Activated naive CD8-positive, alpha-beta T cell (primary cell): ENCODE measurements around the gene FMR1.

Experiments
- H3K27ac Mint-ChIP-seq: one replicate; pipeline ENCODE4 v1.8.0; 2021; ENCODE audit warnings: mixed read lengths
- H3K27me3 Mint-ChIP-seq: one replicate; pipeline ENCODE4 v1.8.0; 2021; ENCODE audit warnings: mixed read lengths
- H3K36me3 Mint-ChIP-seq: one replicate; pipeline ENCODE4 v1.8.0; 2021; ENCODE audit warnings: mixed read lengths
- H3K4me1 Mint-ChIP-seq: one replicate; pipeline ENCODE4 v1.8.0; 2021; ENCODE audit warnings: low read depth, mixed read lengths
- H3K4me3 Mint-ChIP-seq: one replicate; pipeline ENCODE4 v1.8.0; 2021; ENCODE audit warnings: mild to moderate bottlenecking, mixed read lengths
- H3K9me3 Mint-ChIP-seq: one replicate; pipeline ENCODE4 v1.8.0; 2021; ENCODE audit warnings: low read depth, mixed read lengths

The FMR1 gene

DNA sequence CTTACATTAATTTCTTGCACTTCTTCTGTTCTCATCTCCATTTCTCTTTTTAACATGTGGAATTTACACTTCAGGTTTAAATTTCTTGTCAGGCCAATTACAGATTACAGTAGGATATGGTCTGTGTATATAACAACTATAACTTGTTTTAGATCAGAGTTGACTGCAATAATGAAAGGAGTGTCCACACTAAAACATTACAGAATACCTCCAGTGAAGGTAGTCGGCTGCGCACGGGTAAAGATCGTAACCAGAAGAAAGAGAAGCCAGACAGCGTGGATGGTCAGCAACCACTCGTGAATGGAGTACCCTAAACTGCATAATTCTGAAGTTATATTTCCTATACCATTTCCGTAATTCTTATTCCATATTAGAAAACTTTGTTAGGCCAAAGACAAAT lies 36.8 kb downstream of the FMR1 start:
- Mint-ChIP-seq H3K36me3 (no peaks in the 10 kb centered on the region), H3K4me1 (no peaks in the 10 kb centered on the region), H3K27ac (no peak overlapping the region), H3K4me3 (no peak overlapping the region), H3K9me3 (no peaks in the 10 kb centered on the region), H3K27me3 (no peaks in the 10 kb centered on the region)

DNA sequence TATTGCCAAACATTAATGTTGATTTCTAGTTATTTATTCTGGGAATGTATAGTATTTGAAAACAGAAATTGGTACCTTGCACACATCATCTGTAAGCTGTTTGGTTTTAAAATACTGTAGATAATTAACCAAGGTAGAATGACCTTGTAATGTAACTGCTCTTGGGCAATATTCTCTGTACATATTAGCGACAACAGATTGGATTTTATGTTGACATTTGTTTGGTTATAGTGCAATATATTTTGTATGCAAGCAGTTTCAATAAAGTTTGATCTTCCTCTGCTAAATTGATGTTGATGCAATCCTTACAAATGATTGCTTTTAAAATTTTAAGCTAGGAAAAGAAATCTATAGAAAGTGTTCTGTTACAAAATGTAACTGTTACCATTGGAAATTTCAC lies 38.6 kb downstream of the FMR1 start:
- Mint-ChIP-seq H3K27me3 (no peaks in the 10 kb centered on the region), H3K4me3 (no peak overlapping the region), H3K27ac (no peak overlapping the region), H3K4me1 (no peaks in the 10 kb centered on the region), H3K36me3 (no peaks in the 10 kb centered on the region), H3K9me3 (no peaks in the 10 kb centered on the region)

DNA sequence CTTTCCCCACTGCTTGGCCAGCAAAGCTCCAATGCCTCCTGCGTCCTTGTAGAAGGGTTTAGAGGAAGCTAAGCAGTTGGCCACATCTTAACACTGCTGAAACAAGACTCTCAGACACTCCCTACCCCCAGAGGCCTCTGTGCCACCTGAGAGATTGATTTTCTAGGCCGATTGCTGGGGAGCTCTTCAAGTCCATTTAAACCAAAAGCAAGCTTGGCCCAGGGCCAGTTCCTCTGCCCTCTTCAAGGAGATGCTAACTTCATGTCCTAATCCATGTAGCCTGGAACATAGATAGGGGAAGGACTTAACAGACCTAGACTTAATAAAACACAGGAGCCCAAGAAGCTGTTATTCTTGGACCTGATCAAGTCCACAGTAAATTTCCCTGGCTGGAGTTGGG lies 42.3 kb downstream of the FMR1 start:
- H3K4me3 Mint-ChIP-seq: no peak overlapping the region
- H3K27me3 Mint-ChIP-seq: no peaks in the 10 kb centered on the region
- no peaks in the 10 kb centered on the region for H3K36me3 Mint-ChIP-seq
- H3K9me3 Mint-ChIP-seq: no peaks in the 10 kb centered on the region
- H3K4me1 Mint-ChIP-seq: no peaks in the 10 kb centered on the region
- H3K27ac Mint-ChIP-seq: no peak overlapping the region

DNA sequence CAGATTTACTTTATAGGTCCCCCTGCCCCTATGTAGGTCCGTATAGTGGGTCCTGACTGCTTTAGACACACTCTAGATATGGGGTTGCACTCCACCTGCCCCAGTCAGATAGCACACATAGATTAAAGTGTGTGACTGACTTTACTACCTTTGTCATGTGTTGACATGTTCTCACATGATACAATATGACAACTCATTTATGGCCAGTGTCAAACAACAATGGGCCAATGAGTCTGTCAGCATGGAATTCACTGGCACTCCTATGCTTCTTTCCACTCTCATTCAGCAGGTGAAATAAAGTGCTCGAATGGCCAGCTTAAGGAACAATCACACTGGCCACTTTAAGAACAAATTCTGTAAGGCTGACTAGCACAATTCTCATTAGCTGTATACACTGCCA lies 45.6 kb downstream of the FMR1 start:
- Mint-ChIP-seq H3K4me1 (no peaks in the 10 kb centered on the region), H3K27ac (no peak overlapping the region), H3K36me3 (no peaks in the 10 kb centered on the region), H3K27me3 (peaks cover 6% of the 10 kb centered on the region), H3K4me3 (no peak overlapping the region), H3K9me3 (no peaks in the 10 kb centered on the region)

DNA sequence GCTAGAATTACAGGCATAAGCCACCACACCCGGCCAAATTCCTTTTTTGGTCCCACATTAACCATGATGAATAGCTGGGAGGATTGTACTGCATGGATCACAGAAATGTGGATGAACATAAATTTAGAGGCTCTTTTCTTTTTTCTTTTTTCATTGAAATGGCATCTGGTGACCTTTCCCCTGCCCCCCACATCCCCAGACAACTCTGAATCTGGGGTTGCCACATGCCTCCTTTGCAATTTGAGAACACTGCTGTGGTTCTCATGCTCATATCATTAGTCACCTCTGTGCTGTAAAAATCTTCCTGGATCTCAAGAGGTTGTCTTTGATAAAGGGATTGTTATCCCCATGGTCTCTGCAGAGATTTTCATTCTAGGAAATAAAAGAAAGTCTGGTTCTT lies 46.6 kb downstream of the FMR1 start:
- no peaks in the 10 kb centered on the region for H3K4me1 Mint-ChIP-seq

DNA sequence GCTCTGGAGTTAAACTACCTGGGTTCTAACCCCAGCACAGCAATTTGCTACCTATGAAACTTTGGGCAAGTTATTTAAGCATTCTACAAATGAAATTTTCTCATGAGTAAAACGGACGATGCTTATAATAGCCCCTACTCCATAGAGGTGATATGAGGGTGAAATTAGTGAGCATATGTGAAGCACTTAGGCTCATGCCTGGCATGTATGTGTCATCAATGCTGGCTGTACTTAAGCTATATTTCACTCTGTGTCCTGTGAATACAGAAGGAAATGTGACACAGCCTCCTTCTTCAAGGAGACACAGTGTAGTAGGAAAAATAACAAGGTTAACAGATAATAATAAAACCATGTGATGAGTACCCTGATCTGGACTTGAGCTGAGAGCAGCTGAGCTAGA lies 49.0 kb downstream of the FMR1 start:
- Mint-ChIP-seq H3K27ac (no peak overlapping the region), H3K36me3 (no peaks in the 10 kb centered on the region), H3K9me3 (no peaks in the 10 kb centered on the region), H3K4me1 (no peaks in the 10 kb centered on the region), H3K4me3 (no peak overlapping the region), H3K27me3 (peaks cover 11% of the 10 kb centered on the region)

More for the DNA sequence above, 46.6 kb downstream of the FMR1 start:
- Mint-ChIP-seq H3K4me3 (no peak overlapping the region), H3K27ac (no peak overlapping the region), H3K27me3 (peaks cover 6% of the 10 kb centered on the region), H3K9me3 (no peaks in the 10 kb centered on the region), H3K36me3 (no peaks in the 10 kb centered on the region)

DNA sequence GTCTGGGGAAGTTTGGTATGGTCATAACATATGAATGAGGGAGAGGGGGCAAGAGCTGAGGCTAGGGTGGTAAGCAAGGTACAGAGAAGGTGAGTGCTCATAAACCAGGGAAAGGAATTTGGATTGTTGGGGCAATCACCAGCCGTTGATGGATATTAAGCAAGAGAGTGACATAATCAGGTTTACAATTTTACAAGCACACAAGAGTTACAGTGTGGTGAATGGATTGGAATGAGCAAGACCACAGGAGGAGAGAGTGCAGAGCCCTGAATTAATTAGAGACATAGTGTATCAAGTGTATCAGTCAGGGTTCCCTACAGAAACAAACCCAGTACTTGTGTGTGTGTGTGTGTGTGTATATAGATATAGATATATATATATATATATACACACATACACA lies 50.8 kb downstream of the FMR1 start:
- Mint-ChIP-seq H3K27me3 (peaks cover 11% of the 10 kb centered on the region), H3K4me1 (no peaks in the 10 kb centered on the region), H3K9me3 (no peaks in the 10 kb centered on the region), H3K36me3 (no peaks in the 10 kb centered on the region), H3K4me3 (no peak overlapping the region), H3K27ac (no peak overlapping the region)

DNA sequence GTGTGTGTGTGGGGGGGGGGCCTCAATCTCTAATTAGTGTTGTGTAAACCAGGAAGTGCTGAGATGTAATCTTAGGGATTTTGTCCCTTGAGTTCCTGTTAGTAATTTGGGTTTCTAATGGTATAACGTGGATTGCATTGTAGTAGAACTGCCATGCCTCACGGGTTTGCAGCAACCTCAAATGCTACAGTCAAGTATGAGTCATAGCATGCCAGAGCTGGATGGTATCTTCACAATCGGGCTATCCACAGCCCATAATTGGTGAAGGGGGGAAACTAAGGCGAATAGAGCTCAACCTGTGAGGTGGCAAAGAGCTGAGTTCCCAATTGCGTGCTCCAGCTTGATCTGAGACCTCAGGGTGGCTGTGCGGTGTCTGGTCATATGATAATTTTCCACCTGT lies 67.2 kb downstream of the FMR1 start:
- no peak overlapping the region for H3K4me3 Mint-ChIP-seq
- H3K4me1 Mint-ChIP-seq: no peaks in the 10 kb centered on the region
- H3K27me3 Mint-ChIP-seq: no peaks in the 10 kb centered on the region
- H3K27ac Mint-ChIP-seq: no peak overlapping the region
- no peaks in the 10 kb centered on the region for H3K36me3 Mint-ChIP-seq
- H3K9me3 Mint-ChIP-seq: peaks cover 8% of the 10 kb centered on the region

DNA sequence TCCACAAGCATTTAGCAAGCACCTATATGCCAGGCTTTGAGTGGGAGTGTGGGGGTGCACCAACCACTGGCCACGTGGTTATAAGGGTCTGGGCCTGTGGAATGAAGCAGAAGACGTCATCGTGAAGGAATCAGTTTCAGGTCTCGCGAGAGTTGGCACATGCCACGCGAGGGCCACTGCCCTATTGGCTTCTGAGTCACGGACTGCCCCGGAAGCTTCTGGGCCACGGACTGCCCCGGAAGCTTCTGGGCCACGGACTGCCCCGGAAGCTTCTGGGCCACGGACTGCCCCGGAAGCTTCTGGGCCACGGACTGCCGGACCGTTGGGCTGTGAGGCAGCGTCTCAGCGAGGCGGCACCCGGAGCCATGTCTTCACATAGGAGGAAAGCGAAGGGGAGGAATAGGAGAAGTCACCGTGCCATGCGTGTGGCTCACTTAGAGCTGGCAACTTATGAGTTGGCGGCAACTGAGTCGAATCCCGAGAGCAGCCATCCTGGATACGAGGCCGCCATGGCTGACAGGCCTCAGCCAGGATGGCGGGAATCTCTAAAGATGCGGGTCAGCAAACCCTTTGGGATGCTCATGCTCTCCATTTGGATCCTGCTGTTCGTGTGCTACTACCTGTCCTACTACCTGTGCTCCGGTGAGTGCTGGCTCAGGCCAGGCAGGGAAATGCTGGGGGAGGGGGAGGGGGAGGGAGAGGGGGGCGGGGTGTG lies 69.5 kb downstream of the FMR1 start, which contains the start of gene FMR1NB:
Gene FMR1NB, plus strand, starts transcription at position 300 of the 715 bp plus-strand sequence. Its CDS starts 66 bp downstream, at position 366.
- H3K36me3 Mint-ChIP-seq: no peaks in the 10 kb centered on the region
- H3K4me1 Mint-ChIP-seq: no peaks in the 10 kb centered on the region
- peaks cover 8% of the 10 kb centered on the region for H3K9me3 Mint-ChIP-seq
- no peak within 1 kb of the TSS for H3K27ac Mint-ChIP-seq
- H3K4me3 Mint-ChIP-seq: no peak within 1 kb of the TSS
- H3K27me3 Mint-ChIP-seq: no peaks in the 10 kb centered on the region
